Astrocyte (in vitro differentiated cells and primary cell): Measurements from ENCODE around the gene MZB1. TPM values are rescaled to one million over a fixed set of nuclear protein-coding genes. Genes with fewer than 3 reads are reported as not detected.

Source experiments
- DNase-seq: peaks from one replicate; pipeline ENCODE4 v3.0.0-alpha.2; 2010; ENCODE audit warnings: low read depth
- FAIRE-seq: peaks from 2 replicates; lab custom pipeline; 2011; peaks lifted over from hg19 to GRCh38; lab: Jason Lieb, UNC
- H2AFZ ChIP-seq: 2 replicates; pipeline ENCODE4 v1.6.0; 2012; ENCODE audit warnings: low read depth, low read length, inconsistent platforms
- H3K27ac ChIP-seq: 2 replicates; pipeline ENCODE4 v1.5.1; 2011; ENCODE audit warnings: low read depth, low read length, inconsistent platforms
- H3K27me3 ChIP-seq: 2 replicates; pipeline ENCODE4 v1.6.0; 2011; ENCODE audit warnings: low read length, inconsistent platforms; ENCODE audit not compliant: insufficient read depth
- H3K36me3 ChIP-seq: 2 replicates; pipeline ENCODE4 v1.5.1; 2011; ENCODE audit warnings: low read length, inconsistent platforms; ENCODE audit not compliant: insufficient read depth
- H3K4me1 ChIP-seq: 2 replicates; pipeline ENCODE4 v1.5.1; 2011; ENCODE audit warnings: low read length, inconsistent platforms; ENCODE audit not compliant: insufficient read depth
- H3K4me2 ChIP-seq: 2 replicates; pipeline ENCODE4 v1.6.0; 2012; ENCODE audit warnings: low read length, inconsistent platforms
- H3K4me3 ChIP-seq: 2 replicates; pipeline ENCODE4 v1.5.1; 2011; ENCODE audit warnings: low read depth, mild to moderate bottlenecking, low read length, inconsistent platforms; ENCODE audit not compliant: insufficient read depth
- H3K79me2 ChIP-seq: 2 replicates; pipeline ENCODE4 v1.6.0; 2012; ENCODE audit warnings: mild to moderate bottlenecking, low read length, inconsistent platforms; ENCODE audit not compliant: insufficient read depth
- H3K9ac ChIP-seq: 2 replicates; pipeline ENCODE4 v1.6.0; 2012; ENCODE audit warnings: mild to moderate bottlenecking, low read length, inconsistent platforms
- H3K9me3 ChIP-seq: 2 replicates; pipeline ENCODE4 v1.5.1; 2012; ENCODE audit warnings: low read depth, mild to moderate bottlenecking, low read length, inconsistent platforms; ENCODE audit not compliant: insufficient read depth
- H4K20me1 ChIP-seq: 2 replicates; pipeline ENCODE4 v1.6.0; 2012; ENCODE audit warnings: low read length, inconsistent platforms; ENCODE audit not compliant: insufficient read depth
- H3K27ac Mint-ChIP-seq: one replicate; pipeline ENCODE4 v1.8.0; 2021; ENCODE audit warnings: mild to moderate bottlenecking, mixed read lengths; ENCODE audit not compliant: unreplicated experiment
- H3K27me3 Mint-ChIP-seq: one replicate; pipeline ENCODE4 v1.8.0; 2021; ENCODE audit warnings: low read depth, mixed read lengths; ENCODE audit not compliant: unreplicated experiment
- H3K36me3 Mint-ChIP-seq: one replicate; pipeline ENCODE4 v1.8.0; 2021; ENCODE audit warnings: low read depth, mixed read lengths; ENCODE audit not compliant: unreplicated experiment
- H3K4me1 Mint-ChIP-seq: one replicate; pipeline ENCODE4 v1.8.0; 2021; ENCODE audit warnings: low read depth, mixed read lengths; ENCODE audit not compliant: unreplicated experiment
- H3K4me3 Mint-ChIP-seq: one replicate; pipeline ENCODE4 v1.8.0; 2021; ENCODE audit warnings: mild to moderate bottlenecking, moderate library complexity, mixed read lengths; ENCODE audit not compliant: unreplicated experiment
- H3K9me3 Mint-ChIP-seq: one replicate; pipeline ENCODE4 v1.8.0; 2021; ENCODE audit warnings: mild to moderate bottlenecking, mixed read lengths; ENCODE audit not compliant: unreplicated experiment
- CTCF ChIP-seq: IDR thresholded peaks from 2 replicates; pipeline ENCODE4 v1.5.1; 2011; ENCODE audit warnings: low read depth, mild to moderate bottlenecking, inconsistent platforms, low read length, moderate library complexity; ENCODE audit not compliant: insufficient read depth
- EZH2 ChIP-seq: IDR thresholded peaks from 2 replicates; pipeline ENCODE4 v1.6.1; 2012; ENCODE audit warnings: mild to moderate bottlenecking, low read length, inconsistent platforms; ENCODE audit not compliant: insufficient read depth
- total RNA-seq: library from RNA; stranded (reverse); gene quantifications from 2 replicates; pipeline ENCODE4 v1.2.1, GENCODE V29; 2021

The MZB1 gene
- total RNA-seq, 1 donor from 2014 or later = not detected

- no peak overlapping the region for H3K9ac ChIP-seq
- H3K27me3 ChIP-seq = peaks cover 18% of the 10 kb centered on the region
- no peaks in the 10 kb centered on the region for H3K79me2 ChIP-seq
- H3K36me3 ChIP-seq = no peaks in the 10 kb centered on the region
- H3K4me2 ChIP-seq = no peak overlapping the region
- Mint-ChIP-seq H3K27me3 (peaks cover 19% of the 10 kb centered on the region), H3K36me3 (peaks cover 9% of the 10 kb centered on the region), H3K9me3 (no peaks in the 10 kb centered on the region), H3K4me3 (no peak overlapping the region), H3K27ac (no peak overlapping the region), H3K4me1 (peaks cover 1% of the 10 kb centered on the region)
- DNase-seq = no peak
- H3K27ac ChIP-seq = no peak overlapping the region
- H4K20me1 ChIP-seq = peaks cover 3% of the 10 kb centered on the region
- H3K4me1 ChIP-seq = peaks cover 10% of the 10 kb centered on the region
- no peak overlapping the region for H3K4me3 ChIP-seq
- FAIRE-seq = no peak
- TF ChIP-seq CTCF = no peak
- no peak for TF ChIP-seq EZH2
- H2AFZ ChIP-seq = no peak overlapping the region
- no peaks in the 10 kb centered on the region for H3K9me3 ChIP-seq
Measured at GRCh38 chr5:139396691-139397090, 7.0 kb upstream of the MZB1 start.

- H3K27ac Mint-ChIP-seq = no peak overlapping the region
- DNase-seq = no peak
- Histone ChIP-seq H3K27ac (no peak overlapping the region), H3K4me3 (no peak overlapping the region), H3K27me3 (peaks cover 18% of the 10 kb centered on the region), H3K36me3 (no peaks in the 10 kb centered on the region), H3K9ac (no peak overlapping the region), H2AFZ (no peak overlapping the region), H3K9me3 (no peaks in the 10 kb centered on the region), H3K4me1 (peaks cover 14% of the 10 kb centered on the region), H3K79me2 (no peaks in the 10 kb centered on the region), H4K20me1 (peaks cover 3% of the 10 kb centered on the region), H3K4me2 (no peak overlapping the region)
- no peaks in the 10 kb centered on the region for H3K9me3 Mint-ChIP-seq
- no peak overlapping the region for H3K4me3 Mint-ChIP-seq
- peaks cover 4% of the 10 kb centered on the region for H3K4me1 Mint-ChIP-seq
- peaks cover 26% of the 10 kb centered on the region for H3K27me3 Mint-ChIP-seq
- no peak for TF ChIP-seq EZH2
- no peak for TF ChIP-seq CTCF
- peaks cover 9% of the 10 kb centered on the region for H3K36me3 Mint-ChIP-seq
- no peak for FAIRE-seq
Measured at GRCh38 chr5:139395844-139396640, 6.3 kb upstream of the MZB1 start.
